RWPE2 (cell line): ENCODE results near the gene FUZ.

Source experiments
- ATAC-seq: fragments of 200-7000 bp; cut with Tn5 transposase; 3 replicates; pipeline ENCODE4 v1.9.1; 2021; ENCODE audit warnings: low read depth
- DNase-seq: peaks from one replicate; pipeline ENCODE4 v3.0.0-alpha.2; 2020; ENCODE audit warnings: low spot score
- H3K27ac ChIP-seq: fragments of 450-650 bp; 2 replicates; pipeline ENCODE4 v1.5.1; 2017; ENCODE audit warnings: mild to moderate bottlenecking; ENCODE audit not compliant: poor library complexity, severe bottlenecking
- H3K27me3 ChIP-seq: fragments of 250-450 bp; sonication (Bioruptor Pico); 2 replicates; pipeline ENCODE4 v1.5.1; 2021; ENCODE audit warnings: mild to moderate bottlenecking, moderate library complexity; ENCODE audit not compliant: insufficient read depth, poor library complexity, severe bottlenecking
- H3K36me3 ChIP-seq: fragments of 250-450 bp; sonication (Bioruptor Pico); 2 replicates; pipeline ENCODE4 v1.5.1; 2020; ENCODE audit warnings: low read depth, mild to moderate bottlenecking, moderate library complexity
- H3K4me1 ChIP-seq: fragments of 250-450 bp; sonication (Bioruptor Pico); 2 replicates; pipeline ENCODE4 v1.5.1; 2021; ENCODE audit warnings: mild to moderate bottlenecking, moderate library complexity; ENCODE audit not compliant: insufficient read depth, poor library complexity, severe bottlenecking
- H3K4me3 ChIP-seq: fragments of 250-450 bp; sonication (Bioruptor Pico); 2 replicates; pipeline ENCODE4 v1.5.1; 2021; ENCODE audit warnings: mild to moderate bottlenecking, moderate library complexity; ENCODE audit not compliant: severe bottlenecking
- H3K9me3 ChIP-seq: fragments of 250-450 bp; sonication (Bioruptor Pico); 2 replicates; pipeline ENCODE4 v1.5.1; 2021; ENCODE audit warnings: mild to moderate bottlenecking, moderate library complexity; ENCODE audit not compliant: severe bottlenecking
- TF ChIP-seq, protein P1 (sequence below): fragments of 450-650 bp; IDR thresholded peaks from one replicate; pipeline ENCODE4 v1.5.1; 2017; ENCODE audit warnings: mild to moderate bottlenecking, moderate library complexity; ENCODE audit not compliant: poor library complexity, severe bottlenecking

The FUZ gene

DNA sequence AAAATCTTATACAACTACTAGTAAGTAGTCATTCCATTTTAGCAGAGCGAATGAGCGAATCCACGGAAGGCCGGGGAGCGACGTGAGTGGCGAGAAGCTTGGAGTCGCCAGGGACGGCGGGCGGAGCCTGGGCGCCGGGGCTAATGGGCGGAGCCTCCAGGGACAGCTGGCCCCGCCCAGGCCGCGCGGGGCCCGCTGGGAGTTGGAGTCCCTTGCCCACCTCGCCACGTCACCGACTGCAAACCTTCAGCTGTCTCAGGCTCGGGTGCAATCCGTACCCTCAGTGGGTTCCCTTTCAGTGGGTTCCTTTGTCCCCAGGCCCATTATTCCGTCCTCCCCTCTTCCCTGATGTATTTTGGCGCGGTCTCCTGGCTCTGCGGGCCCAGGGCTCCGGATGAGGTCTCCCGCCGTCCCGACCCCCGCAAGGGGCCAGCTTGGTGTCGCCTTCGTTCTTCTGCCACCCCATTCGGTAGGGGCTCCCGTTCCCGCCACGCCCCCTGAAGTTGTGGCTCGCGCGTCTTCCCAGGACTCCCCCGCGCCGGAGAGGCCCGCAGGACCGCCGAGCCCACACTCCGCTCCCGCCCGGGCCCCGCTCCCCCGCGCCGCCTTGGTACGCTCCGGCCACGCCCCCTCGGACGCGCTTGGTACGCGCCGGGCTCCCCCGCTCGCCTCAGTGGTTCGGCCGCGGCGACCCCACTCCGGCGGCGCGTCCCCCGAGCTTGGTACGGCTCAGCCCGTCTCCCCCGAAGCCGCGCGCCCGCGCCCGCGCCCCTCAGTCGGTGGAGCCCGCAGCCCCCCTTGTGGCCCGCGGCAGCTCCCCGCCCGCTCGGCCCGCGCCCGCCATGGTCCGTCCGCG lies 37.6 kb upstream of the FUZ start, which contains the start of gene PTOV1:
TSS of gene PTOV1 (plus strand) at position 673 of the 856 bp plus-strand sequence.
- DNase-seq (peak; percentile 93), ATAC-seq (peak; percentile 74)
- Histone ChIP-seq H3K9me3 (no peaks in the 10 kb centered on the region), H3K27ac (peak within 1 kb of the TSS; percentile 85), H3K27me3 (no peaks in the 10 kb centered on the region), H3K36me3 (peaks cover 11% of the 10 kb centered on the region), H3K4me1 (peaks cover 21% of the 10 kb centered on the region), H3K4me3 (peak within 1 kb of the TSS; percentile 100)
- TF ChIP-seq, protein P1, sequence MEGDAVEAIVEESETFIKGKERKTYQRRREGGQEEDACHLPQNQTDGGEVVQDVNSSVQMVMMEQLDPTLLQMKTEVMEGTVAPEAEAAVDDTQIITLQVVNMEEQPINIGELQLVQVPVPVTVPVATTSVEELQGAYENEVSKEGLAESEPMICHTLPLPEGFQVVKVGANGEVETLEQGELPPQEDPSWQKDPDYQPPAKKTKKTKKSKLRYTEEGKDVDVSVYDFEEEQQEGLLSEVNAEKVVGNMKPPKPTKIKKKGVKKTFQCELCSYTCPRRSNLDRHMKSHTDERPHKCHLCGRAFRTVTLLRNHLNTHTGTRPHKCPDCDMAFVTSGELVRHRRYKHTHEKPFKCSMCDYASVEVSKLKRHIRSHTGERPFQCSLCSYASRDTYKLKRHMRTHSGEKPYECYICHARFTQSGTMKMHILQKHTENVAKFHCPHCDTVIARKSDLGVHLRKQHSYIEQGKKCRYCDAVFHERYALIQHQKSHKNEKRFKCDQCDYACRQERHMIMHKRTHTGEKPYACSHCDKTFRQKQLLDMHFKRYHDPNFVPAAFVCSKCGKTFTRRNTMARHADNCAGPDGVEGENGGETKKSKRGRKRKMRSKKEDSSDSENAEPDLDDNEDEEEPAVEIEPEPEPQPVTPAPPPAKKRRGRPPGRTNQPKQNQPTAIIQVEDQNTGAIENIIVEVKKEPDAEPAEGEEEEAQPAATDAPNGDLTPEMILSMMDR: no peak

DNA sequence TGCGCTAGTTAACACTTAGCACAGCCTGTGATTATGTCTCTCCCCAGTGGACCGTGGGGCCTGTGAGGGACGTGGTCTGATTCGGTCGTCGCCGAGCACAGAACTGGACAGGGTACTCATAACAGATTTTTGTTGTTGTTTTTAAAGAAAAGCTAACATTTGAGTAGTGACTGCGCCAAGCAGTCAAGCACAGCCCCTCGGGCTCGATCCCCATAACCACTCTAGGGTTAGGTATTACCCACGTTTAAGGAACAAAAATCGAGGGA lies 37.1 kb upstream of the FUZ start:
- Histone ChIP-seq H3K36me3 (peaks cover 9% of the 10 kb centered on the region), H3K27me3 (no peaks in the 10 kb centered on the region), H3K27ac (peak overlapping the region; percentile 85), H3K4me3 (peak overlapping the region; percentile 100), H3K9me3 (no peaks in the 10 kb centered on the region), H3K4me1 (peaks cover 21% of the 10 kb centered on the region)
- TF ChIP-seq, protein P1: no peak
- ATAC-seq (no peak), DNase-seq (no peak)

DNA sequence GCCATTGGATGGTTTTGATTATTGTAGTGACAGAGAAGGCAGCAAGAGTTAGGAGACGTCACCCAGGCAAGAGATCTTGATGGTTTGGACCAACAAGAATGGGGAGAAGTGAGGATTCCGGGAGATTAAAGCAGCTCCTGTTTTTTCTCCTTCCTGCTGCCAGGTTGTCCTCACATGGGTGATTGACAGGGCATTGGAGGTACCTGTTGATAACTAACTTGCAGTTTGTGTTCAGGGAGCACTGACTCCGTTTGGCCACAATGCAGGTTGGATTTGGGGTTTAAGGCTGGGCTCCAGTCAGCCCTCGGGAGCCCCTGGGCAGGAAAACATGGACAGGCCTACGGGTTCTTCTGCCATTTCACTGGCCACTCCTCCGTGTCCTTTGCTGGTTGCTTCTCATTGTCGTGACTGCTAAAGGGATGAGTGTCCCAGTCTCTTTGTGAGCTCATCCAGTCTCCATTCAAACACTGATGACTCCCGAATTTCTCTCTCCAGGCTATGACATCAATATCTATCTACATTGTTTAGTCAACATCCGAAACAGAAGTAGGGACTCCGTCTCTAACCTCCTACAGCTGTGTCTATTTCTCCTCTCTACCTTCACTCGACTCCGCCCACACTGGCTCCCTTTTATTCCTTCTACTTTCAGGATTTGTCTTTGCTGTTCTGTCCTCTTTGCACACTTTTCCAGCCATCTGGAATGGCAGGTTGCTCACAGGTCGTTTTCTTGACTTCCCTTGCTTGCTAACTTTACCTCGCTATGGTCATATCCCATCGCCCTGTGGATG lies 36.5 kb upstream of the FUZ start:
- TF ChIP-seq, protein P1: no peak
- DNase-seq (no peak), ATAC-seq (no peak)
- H3K27ac ChIP-seq: peak overlapping the region; percentile 85
- H3K27me3 ChIP-seq: no peaks in the 10 kb centered on the region
- peaks cover 4% of the 10 kb centered on the region for H3K36me3 ChIP-seq
- peaks cover 21% of the 10 kb centered on the region for H3K4me1 ChIP-seq
- H3K9me3 ChIP-seq: no peaks in the 10 kb centered on the region
- H3K4me3 ChIP-seq: no peak overlapping the region

DNA sequence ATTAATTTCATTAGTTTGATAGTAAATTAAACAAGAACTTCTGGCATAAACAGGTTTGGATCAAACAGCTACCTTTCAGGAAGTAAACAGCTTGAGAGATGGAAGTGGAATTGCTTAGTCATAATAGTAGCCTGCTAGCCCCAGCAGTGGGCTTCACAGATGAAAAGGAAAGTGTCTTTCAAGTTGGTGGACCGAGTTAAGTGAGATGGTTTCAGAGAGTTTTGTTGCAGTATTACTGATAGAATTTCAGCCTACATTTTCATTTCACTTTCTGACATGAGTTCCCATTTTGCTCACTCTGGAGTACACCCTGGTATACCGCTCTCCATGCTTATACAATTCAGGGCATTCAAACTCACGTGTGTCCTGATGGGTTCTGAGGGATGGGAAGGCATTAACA lies 35.8 kb upstream of the FUZ start:
- Histone ChIP-seq H3K27me3 (no peaks in the 10 kb centered on the region), H3K27ac (peak overlapping the region; percentile 15), H3K4me3 (no peak overlapping the region), H3K9me3 (no peaks in the 10 kb centered on the region), H3K36me3 (no peaks in the 10 kb centered on the region; the same call in 1 of the 2 replicates), H3K4me1 (peaks cover 21% of the 10 kb centered on the region)
- DNase-seq (no peak), ATAC-seq (no peak)
- TF ChIP-seq, protein P1: no peak
